Activated naive CD4-positive, alpha-beta T cell (primary cell): ENCODE results near the gene UBQLN4.

Experiments used
- DNase-seq, 4 experiments: peaks; one replicate each; lab custom pipeline; 2025; lab: John Stamatoyannopoulos, UW

Gene UBQLN4

GRCh38 chr1:156014829-156015228, 38.8 kb downstream of the UBQLN4 start:
- no peak for DNase-seq

- no peak for DNase-seq
Observed at GRCh38 chr1:156012051-156012817, 41.4 kb downstream of the UBQLN4 start.

- DNase-seq, result no peak
Observed at GRCh38 chr1:156009404-156009803, 44.2 kb downstream of the UBQLN4 start.

GRCh38 chr1:156006666-156007376, 46.8 kb downstream of the UBQLN4 start:
- no peak for DNase-seq

GRCh38 chr1:156004843-156005584, 48.6 kb downstream of the UBQLN4 start:
- no peak for DNase-seq

- no peak for DNase-seq
Observed at GRCh38 chr1:156003923-156004188, 49.7 kb downstream of the UBQLN4 start.

GRCh38 chr1:156002188-156002911, 51.2 kb downstream of the UBQLN4 start:
- DNase-seq, result no peak

GRCh38 chr1:156001662-156002171, 51.9 kb downstream of the UBQLN4 start:
- DNase-seq, result no peak

GRCh38 chr1:156001021-156001661, 52.5 kb downstream of the UBQLN4 start:
- no peak for DNase-seq

GRCh38 chr1:155999964-156000363, 53.6 kb downstream of the UBQLN4 start:
- DNase-seq, result no peak

GRCh38 chr1:155996166-155996565, 57.4 kb downstream of the UBQLN4 start:
- no peak for DNase-seq

GRCh38 chr1:155993595-155993994, 60.0 kb downstream of the UBQLN4 start:
- DNase-seq, result no peak

- DNase-seq, result no peak
Observed at GRCh38 chr1:155990005-155990739, 63.4 kb downstream of the UBQLN4 start.

- peak; percentile 35 to 70 (median 62) for DNase-seq
Observed at GRCh38 chr1:155989242-155990004, 64.2 kb downstream of the UBQLN4 start.
